ENCODE results near the gene ALDH1B1.

- TF ChIP-seq CTCF (optimal IDR thresholded peaks at IDR 0.05 in 1 of 3, IDR thresholded peaks at IDR 0.05 in 1 of 3, conservative IDR thresholded peaks at IDR 0.05 in 1 of 3; ENCODE audit: extremely low read depth in 1 of 3, insufficient read depth in 2 of 3, low read length in 3 of 3): no peak
- no peak for TF ChIP-seq EZH2 (IDR thresholded peaks at IDR 0.05; ENCODE audit: low read length)
Observed at GRCh38 chr9:38413283-38413682, 20.8 kb downstream of the ALDH1B1 start.

Measured in keratinocyte (primary cell).